GM13977 (cell line): Measurements from ENCODE around the gene MAP3K6.

Source experiments
- DNase-seq: peaks from one replicate; pipeline ENCODE4 v3.0.0; 2012; ENCODE audit warnings: low spot score
- CTCF ChIP-seq: IDR thresholded peaks from 2 replicates; pipeline ENCODE4 v1.5.1; 2012; ENCODE audit warnings: mild to moderate bottlenecking, control low read depth; ENCODE audit not compliant: insufficient read depth; ENCODE audit errors: extremely low read depth, missing control alignments
- in situ Hi-C: fragments of 300-500 bp; cut with MboI; formaldehyde crosslinking; loops from one replicate; pipeline ENCODE4 v1.12.0; 2022; ENCODE audit warnings: low sequenced_read_pairs, low pct_unique_long_range_greater_than_20kb, mixed read lengths, inconsistent platforms; ENCODE audit not compliant: unreplicated experiment

MAP3K6 gene

GRCh38 chr1:27366113-27366410 is 699 bp downstream of the MAP3K6 start:
- TF ChIP-seq CTCF: no peak
- in situ Hi-C loops: no loop called here
- DNase-seq: peak; percentile 84

GRCh38 chr1:27365372-27366112 is 1.2 kb downstream of the MAP3K6 start:
- TF ChIP-seq CTCF: no peak
- DNase-seq: peak; percentile 98
- in situ Hi-C loops: no loop called here

- TF ChIP-seq CTCF: no peak
- DNase-seq: no peak
- in situ Hi-C loops: no loop called here
Observed at GRCh38 chr1:27364696-27365371, 1.9 kb downstream of the MAP3K6 start.

GRCh38 chr1:27363766-27364695 is 2.7 kb downstream of the MAP3K6 start:
- no peak for DNase-seq
- no peak for TF ChIP-seq CTCF
- in situ Hi-C loops: no loop called here

GRCh38 chr1:27361553-27361952 is 5.2 kb downstream of the MAP3K6 start:
- no peak for DNase-seq
- in situ Hi-C loops: no loop called here
- TF ChIP-seq CTCF: no peak

GRCh38 chr1:27361044-27361402 is 5.7 kb downstream of the MAP3K6 start:
- DNase-seq: no peak
- no peak for TF ChIP-seq CTCF
- in situ Hi-C loops: no loop called here
